ENCODE data around the gene EGFL8. TPM values are rescaled to one million over a fixed set of nuclear protein-coding genes. Genes with fewer than 3 reads are reported as not detected.
A peak's percentile ranks its signal among the peaks of the same experiment; 100 is the strongest.

EGFL8 gene
- total and polyA plus RNA-seq, 9 of the 15 experiments (the other 6 are each of a cell fraction or from before 2014, with no cell fraction given): 2.2 to 47.4 (median 14.2) TPM

GRCh38 chr6:32154514-32155161 is 9.8 kb upstream of the EGFL8 start (continued):
- TF ChIP-seq, protein P1, sequence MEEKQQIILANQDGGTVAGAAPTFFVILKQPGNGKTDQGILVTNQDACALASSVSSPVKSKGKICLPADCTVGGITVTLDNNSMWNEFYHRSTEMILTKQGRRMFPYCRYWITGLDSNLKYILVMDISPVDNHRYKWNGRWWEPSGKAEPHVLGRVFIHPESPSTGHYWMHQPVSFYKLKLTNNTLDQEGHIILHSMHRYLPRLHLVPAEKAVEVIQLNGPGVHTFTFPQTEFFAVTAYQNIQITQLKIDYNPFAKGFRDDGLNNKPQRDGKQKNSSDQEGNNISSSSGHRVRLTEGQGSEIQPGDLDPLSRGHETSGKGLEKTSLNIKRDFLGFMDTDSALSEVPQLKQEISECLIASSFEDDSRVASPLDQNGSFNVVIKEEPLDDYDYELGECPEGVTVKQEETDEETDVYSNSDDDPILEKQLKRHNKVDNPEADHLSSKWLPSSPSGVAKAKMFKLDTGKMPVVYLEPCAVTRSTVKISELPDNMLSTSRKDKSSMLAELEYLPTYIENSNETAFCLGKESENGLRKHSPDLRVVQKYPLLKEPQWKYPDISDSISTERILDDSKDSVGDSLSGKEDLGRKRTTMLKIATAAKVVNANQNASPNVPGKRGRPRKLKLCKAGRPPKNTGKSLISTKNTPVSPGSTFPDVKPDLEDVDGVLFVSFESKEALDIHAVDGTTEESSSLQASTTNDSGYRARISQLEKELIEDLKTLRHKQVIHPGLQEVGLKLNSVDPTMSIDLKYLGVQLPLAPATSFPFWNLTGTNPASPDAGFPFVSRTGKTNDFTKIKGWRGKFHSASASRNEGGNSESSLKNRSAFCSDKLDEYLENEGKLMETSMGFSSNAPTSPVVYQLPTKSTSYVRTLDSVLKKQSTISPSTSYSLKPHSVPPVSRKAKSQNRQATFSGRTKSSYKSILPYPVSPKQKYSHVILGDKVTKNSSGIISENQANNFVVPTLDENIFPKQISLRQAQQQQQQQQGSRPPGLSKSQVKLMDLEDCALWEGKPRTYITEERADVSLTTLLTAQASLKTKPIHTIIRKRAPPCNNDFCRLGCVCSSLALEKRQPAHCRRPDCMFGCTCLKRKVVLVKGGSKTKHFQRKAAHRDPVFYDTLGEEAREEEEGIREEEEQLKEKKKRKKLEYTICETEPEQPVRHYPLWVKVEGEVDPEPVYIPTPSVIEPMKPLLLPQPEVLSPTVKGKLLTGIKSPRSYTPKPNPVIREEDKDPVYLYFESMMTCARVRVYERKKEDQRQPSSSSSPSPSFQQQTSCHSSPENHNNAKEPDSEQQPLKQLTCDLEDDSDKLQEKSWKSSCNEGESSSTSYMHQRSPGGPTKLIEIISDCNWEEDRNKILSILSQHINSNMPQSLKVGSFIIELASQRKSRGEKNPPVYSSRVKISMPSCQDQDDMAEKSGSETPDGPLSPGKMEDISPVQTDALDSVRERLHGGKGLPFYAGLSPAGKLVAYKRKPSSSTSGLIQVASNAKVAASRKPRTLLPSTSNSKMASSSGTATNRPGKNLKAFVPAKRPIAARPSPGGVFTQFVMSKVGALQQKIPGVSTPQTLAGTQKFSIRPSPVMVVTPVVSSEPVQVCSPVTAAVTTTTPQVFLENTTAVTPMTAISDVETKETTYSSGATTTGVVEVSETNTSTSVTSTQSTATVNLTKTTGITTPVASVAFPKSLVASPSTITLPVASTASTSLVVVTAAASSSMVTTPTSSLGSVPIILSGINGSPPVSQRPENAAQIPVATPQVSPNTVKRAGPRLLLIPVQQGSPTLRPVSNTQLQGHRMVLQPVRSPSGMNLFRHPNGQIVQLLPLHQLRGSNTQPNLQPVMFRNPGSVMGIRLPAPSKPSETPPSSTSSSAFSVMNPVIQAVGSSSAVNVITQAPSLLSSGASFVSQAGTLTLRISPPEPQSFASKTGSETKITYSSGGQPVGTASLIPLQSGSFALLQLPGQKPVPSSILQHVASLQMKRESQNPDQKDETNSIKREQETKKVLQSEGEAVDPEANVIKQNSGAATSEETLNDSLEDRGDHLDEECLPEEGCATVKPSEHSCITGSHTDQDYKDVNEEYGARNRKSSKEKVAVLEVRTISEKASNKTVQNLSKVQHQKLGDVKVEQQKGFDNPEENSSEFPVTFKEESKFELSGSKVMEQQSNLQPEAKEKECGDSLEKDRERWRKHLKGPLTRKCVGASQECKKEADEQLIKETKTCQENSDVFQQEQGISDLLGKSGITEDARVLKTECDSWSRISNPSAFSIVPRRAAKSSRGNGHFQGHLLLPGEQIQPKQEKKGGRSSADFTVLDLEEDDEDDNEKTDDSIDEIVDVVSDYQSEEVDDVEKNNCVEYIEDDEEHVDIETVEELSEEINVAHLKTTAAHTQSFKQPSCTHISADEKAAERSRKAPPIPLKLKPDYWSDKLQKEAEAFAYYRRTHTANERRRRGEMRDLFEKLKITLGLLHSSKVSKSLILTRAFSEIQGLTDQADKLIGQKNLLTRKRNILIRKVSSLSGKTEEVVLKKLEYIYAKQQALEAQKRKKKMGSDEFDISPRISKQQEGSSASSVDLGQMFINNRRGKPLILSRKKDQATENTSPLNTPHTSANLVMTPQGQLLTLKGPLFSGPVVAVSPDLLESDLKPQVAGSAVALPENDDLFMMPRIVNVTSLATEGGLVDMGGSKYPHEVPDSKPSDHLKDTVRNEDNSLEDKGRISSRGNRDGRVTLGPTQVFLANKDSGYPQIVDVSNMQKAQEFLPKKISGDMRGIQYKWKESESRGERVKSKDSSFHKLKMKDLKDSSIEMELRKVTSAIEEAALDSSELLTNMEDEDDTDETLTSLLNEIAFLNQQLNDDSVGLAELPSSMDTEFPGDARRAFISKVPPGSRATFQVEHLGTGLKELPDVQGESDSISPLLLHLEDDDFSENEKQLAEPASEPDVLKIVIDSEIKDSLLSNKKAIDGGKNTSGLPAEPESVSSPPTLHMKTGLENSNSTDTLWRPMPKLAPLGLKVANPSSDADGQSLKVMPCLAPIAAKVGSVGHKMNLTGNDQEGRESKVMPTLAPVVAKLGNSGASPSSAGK (IDR thresholded peaks at IDR 0.05): peak; percentile 80
- TF ChIP-seq, protein P2, sequence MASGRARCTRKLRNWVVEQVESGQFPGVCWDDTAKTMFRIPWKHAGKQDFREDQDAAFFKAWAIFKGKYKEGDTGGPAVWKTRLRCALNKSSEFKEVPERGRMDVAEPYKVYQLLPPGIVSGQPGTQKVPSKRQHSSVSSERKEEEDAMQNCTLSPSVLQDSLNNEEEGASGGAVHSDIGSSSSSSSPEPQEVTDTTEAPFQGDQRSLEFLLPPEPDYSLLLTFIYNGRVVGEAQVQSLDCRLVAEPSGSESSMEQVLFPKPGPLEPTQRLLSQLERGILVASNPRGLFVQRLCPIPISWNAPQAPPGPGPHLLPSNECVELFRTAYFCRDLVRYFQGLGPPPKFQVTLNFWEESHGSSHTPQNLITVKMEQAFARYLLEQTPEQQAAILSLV (tag; IDR thresholded peaks at IDR 0.05): no peak
- TF ChIP-seq NFE2L1 (tag; IDR thresholded peaks at IDR 0.05; ENCODE audit: borderline replicate concordance, low read depth): no peak
- TF ChIP-seq, protein P3, sequence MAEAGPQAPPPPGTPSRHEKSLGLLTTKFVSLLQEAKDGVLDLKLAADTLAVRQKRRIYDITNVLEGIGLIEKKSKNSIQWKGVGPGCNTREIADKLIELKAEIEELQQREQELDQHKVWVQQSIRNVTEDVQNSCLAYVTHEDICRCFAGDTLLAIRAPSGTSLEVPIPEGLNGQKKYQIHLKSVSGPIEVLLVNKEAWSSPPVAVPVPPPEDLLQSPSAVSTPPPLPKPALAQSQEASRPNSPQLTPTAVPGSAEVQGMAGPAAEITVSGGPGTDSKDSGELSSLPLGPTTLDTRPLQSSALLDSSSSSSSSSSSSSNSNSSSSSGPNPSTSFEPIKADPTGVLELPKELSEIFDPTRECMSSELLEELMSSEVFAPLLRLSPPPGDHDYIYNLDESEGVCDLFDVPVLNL (CRISPR knock-in tag; IDR thresholded peaks at IDR 0.05; ENCODE audit: low read depth): no peak
- peak; percentile 55 for TF ChIP-seq NFIC (IDR thresholded peaks at IDR 0.05)
- no peak for TF ChIP-seq HNRNPUL1 (IDR thresholded peaks at IDR 0.05; ENCODE audit: low read length)
- TF ChIP-seq, protein P4, sequence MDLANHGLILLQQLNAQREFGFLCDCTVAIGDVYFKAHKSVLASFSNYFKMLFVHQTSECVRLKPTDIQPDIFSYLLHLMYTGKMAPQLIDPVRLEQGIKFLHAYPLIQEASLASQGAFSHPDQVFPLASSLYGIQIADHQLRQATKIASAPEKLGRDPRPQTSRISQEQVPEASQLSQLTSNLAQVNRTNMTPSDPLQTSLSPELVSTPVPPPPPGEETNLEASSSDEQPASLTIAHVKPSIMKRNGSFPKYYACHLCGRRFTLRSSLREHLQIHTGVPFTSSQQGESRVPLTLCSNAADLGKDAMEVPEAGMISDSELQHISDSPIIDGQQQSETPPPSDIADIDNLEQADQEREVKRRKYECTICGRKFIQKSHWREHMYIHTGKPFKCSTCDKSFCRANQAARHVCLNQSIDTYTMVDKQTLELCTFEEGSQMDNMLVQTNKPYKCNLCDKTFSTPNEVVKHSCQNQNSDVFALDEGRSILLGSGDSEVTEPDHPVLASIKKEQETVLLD (IDR thresholded peaks at IDR 0.05): no peak
- no peak for TF ChIP-seq ZNF146 (CRISPR knock-in tag; IDR thresholded peaks at IDR 0.05; ENCODE audit: unreplicated experiment)
- TF ChIP-seq RFX7 (CRISPR knock-in tag; IDR thresholded peaks at IDR 0.05): no peak
- TF ChIP-seq, protein P5, sequence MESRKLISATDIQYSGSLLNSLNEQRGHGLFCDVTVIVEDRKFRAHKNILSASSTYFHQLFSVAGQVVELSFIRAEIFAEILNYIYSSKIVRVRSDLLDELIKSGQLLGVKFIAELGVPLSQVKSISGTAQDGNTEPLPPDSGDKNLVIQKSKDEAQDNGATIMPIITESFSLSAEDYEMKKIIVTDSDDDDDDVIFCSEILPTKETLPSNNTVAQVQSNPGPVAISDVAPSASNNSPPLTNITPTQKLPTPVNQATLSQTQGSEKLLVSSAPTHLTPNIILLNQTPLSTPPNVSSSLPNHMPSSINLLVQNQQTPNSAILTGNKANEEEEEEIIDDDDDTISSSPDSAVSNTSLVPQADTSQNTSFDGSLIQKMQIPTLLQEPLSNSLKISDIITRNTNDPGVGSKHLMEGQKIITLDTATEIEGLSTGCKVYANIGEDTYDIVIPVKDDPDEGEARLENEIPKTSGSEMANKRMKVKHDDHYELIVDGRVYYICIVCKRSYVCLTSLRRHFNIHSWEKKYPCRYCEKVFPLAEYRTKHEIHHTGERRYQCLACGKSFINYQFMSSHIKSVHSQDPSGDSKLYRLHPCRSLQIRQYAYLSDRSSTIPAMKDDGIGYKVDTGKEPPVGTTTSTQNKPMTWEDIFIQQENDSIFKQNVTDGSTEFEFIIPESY (CRISPR knock-in tag; IDR thresholded peaks at IDR 0.05): no peak

All from K562 (cell line).